Mucosa of descending colon (tissue), 3 donors: Measurements from ENCODE around the gene SENP7. TPM values are rescaled to one million over a fixed set of nuclear protein-coding genes. Genes with fewer than 3 reads are reported as not detected.
"Not testable (repeated sequence)": the region's sequence is repeated elsewhere in the genome, so short reads cannot be mapped to it uniquely, and the experiment has no call there.

ENCODE experiments used
- ATAC-seq: fragments of 200-7000 bp; cut with Tn5 transposase; one replicate; pipeline ENCODE4 v1.9.1; 2020; ENCODE audit warnings: mild to moderate bottlenecking, moderate library complexity
- DNase-seq, 3 donors: peaks; one replicate each; pipeline ENCODE4 v3.0.0-alpha.2; 2020
- H3K36me3 ChIP-seq: fragments of 200-600 bp; one replicate; pipeline ENCODE4 v1.8.0; 2021; ENCODE audit warnings: low read depth, mild to moderate bottlenecking
- H3K4me1 ChIP-seq: fragments of 200-600 bp; one replicate; pipeline ENCODE4 v1.8.0; 2021; ENCODE audit warnings: low read depth, mild to moderate bottlenecking
- H3K4me3 ChIP-seq: fragments of 200-600 bp; one replicate; pipeline ENCODE4 v1.8.0; 2021; ENCODE audit warnings: mild to moderate bottlenecking
- H3K9me3 ChIP-seq: fragments of 200-600 bp; one replicate; pipeline ENCODE4 v1.8.0; 2021; ENCODE audit warnings: mild to moderate bottlenecking
- CTCF ChIP-seq: fragments of 200-600 bp; IDR thresholded peaks from one replicate; pipeline ENCODE4 v1.8.0; 2022; ENCODE audit warnings: antibody characterized with exemption, mild to moderate bottlenecking
- intact Hi-C, 2 donors: fragments of 100-400 bp; cut with DNase I in 1 of 2; cut with micrococcal nuclease in 1 of 2; formaldehyde crosslinking; loops; one replicate each; pipeline versions ENCODE4 v1.11.0 to v1.11.1; 2022; cut with DNase I, micrococcal nuclease
- total RNA-seq, 3 donors: library from RNA; stranded (reverse); fragmentation: NEBNext Ultra II Directional in 2 of 3; extraction: Animal tissue kit (Norgen Biotek cat#: 25700) in 2 of 3; gene quantifications; one replicate each; pipeline versions ENCODE4 v1.2.1 to v1.2.4, GENCODE V29; 2021 to 2023
- donor health status: DM: no; HTN: no; CAD: no; lungs with moderate emphysema.
- donor health status: DM: no; HTN: no; CAD: no.
- donor health status: DM: no; HTN: yes; CAD: no.

Gene SENP7
- total RNA-seq, 3 donors from 2014 or later = 9.1 to 17.7 (median 12.4) TPM

- ATAC-seq (no peak), DNase-seq (no peak)
- intact Hi-C loops = no loop called here
- peaks cover 14% of the 10 kb centered on the region for H3K4me1 ChIP-seq
- no peak for TF ChIP-seq CTCF
- H3K9me3 ChIP-seq = peaks cover 26% of the 10 kb centered on the region
- H3K4me3 ChIP-seq = no peak overlapping the region
- no peaks in the 10 kb centered on the region for H3K36me3 ChIP-seq
Measured at GRCh38 chr3:101310978-101311375, 202.0 kb downstream of the SENP7 start.

- Histone ChIP-seq H3K9me3 (peaks cover 26% of the 10 kb centered on the region), H3K4me1 (peaks cover 14% of the 10 kb centered on the region)
- H3K4me3 ChIP-seq, H3K36me3 ChIP-seq, DNase-seq, ATAC-seq, intact Hi-C loops: not testable (repeated sequence)
Measured at GRCh38 chr3:101308147-101308772, 204.8 kb downstream of the SENP7 start.

GRCh38 chr3:101303836-101304235, 209.2 kb downstream of the SENP7 start:
- Histone ChIP-seq H3K9me3 (peaks cover 19% of the 10 kb centered on the region), H3K4me3 (no peak overlapping the region), H3K4me1 (no peaks in the 10 kb centered on the region), H3K36me3 (no peaks in the 10 kb centered on the region)
- no peak for ATAC-seq
- DNase-seq = no peak
- intact Hi-C loops = no loop called here
- TF ChIP-seq CTCF = no peak

- no peak for TF ChIP-seq CTCF
- H3K4me3 ChIP-seq = no peak overlapping the region
- no peaks in the 10 kb centered on the region for H3K4me1 ChIP-seq
- ATAC-seq (no peak), DNase-seq (no peak)
- intact Hi-C loops = no loop called here
- no peaks in the 10 kb centered on the region for H3K36me3 ChIP-seq
- peaks cover 13% of the 10 kb centered on the region for H3K9me3 ChIP-seq
Measured at GRCh38 chr3:101303089-101303731, 209.8 kb downstream of the SENP7 start.

- intact Hi-C loops = no loop called here
- H3K36me3 ChIP-seq = no peaks in the 10 kb centered on the region
- H3K4me1 ChIP-seq = no peaks in the 10 kb centered on the region
- no peaks in the 10 kb centered on the region for H3K9me3 ChIP-seq
- no peak for DNase-seq
- ATAC-seq = no peak
- no peak for TF ChIP-seq CTCF
- H3K4me3 ChIP-seq = no peak overlapping the region
Measured at GRCh38 chr3:101300073-101300472, 212.9 kb downstream of the SENP7 start.

- intact Hi-C loops = no loop called here
- no peak for TF ChIP-seq CTCF
- Histone ChIP-seq H3K4me3 (no peak overlapping the region), H3K9me3 (no peaks in the 10 kb centered on the region), H3K4me1 (no peaks in the 10 kb centered on the region), H3K36me3 (no peaks in the 10 kb centered on the region)
- no peak for ATAC-seq
- no peak for DNase-seq
Measured at GRCh38 chr3:101292027-101292426, 221.0 kb downstream of the SENP7 start.
